GM12878 (cell line): ENCODE measurements around the gene MPP7. TPM values are rescaled to one million over a fixed set of nuclear protein-coding genes. Genes with fewer than 3 reads are reported as not detected.

ENCODE experiments used
- ATAC-seq: fragments of 200-7000 bp; cut with Tn5 transposase; 3 replicates; pipeline ENCODE4 v1.9.1; 2020; ENCODE audit warnings: mild to moderate bottlenecking, moderate library complexity
- BruUV-seq: library from RNA; stranded (reverse); fragments of 400-500 nt; replicated peaks from 2 replicates; lab custom pipeline; 2021; lab: Mats Ljungman, UMichigan
- CTCF ChIA-PET: fragments of 300-600 bp; sonication (Branson Sonifier 250); formaldehyde crosslinking; extraction: SDS; loops from one replicate; lab custom pipeline; 2021; ENCODE audit warnings: inconsistent platforms; lab: Yijun Ruan, JAX
- POLR2A ChIA-PET: fragments of 350-600 bp; formaldehyde crosslinking; extraction: SDS; loops from one replicate; lab custom pipeline; 2021; ENCODE audit warnings: inconsistent platforms; lab: Charles Lee
- RAD21 ChIA-PET: fragments of 300-600 bp; sonication (Branson Sonifier 250); formaldehyde crosslinking; loops from one replicate; lab custom pipeline; 2023; ENCODE audit warnings: antibody characterized with exemption; ENCODE audit not compliant: unreplicated experiment; lab: Charles Lee
- SMC1A ChIA-PET: fragments of 300-600 bp; sonication (Branson Sonifier 250); formaldehyde crosslinking; loops from one replicate; lab custom pipeline; 2023; ENCODE audit not compliant: unreplicated experiment, uncharacterized antibody; lab: Charles Lee
- DNase-seq: peaks from one replicate; pipeline ENCODE4 v3.0.0-alpha.2; 2011; ENCODE audit warnings: low read depth, low spot score
- FAIRE-seq: peaks from 3 replicates; lab custom pipeline; 2011; peaks lifted over from hg19 to GRCh38; lab: Jason Lieb, UNC
- H2AFZ ChIP-seq: 2 replicates; pipeline ENCODE4 v1.6.0; 2011; ENCODE audit warnings: low read depth, low read length, control low read depth; ENCODE audit not compliant: control insufficient read depth
- H3K27ac ChIP-seq: 2 replicates; pipeline ENCODE4 v1.5.1; 2011; ENCODE audit warnings: control low read depth; ENCODE audit not compliant: control insufficient read depth, insufficient read depth
- H3K27me3 ChIP-seq, 2 experiments: replicated peaks in 1 of 2; 2 replicates each; pipeline versions ENCODE4 v1.6.0 to v1.6.1; 2011; ENCODE audit warnings: low read length in 1 of 2; ENCODE audit not compliant: control insufficient read depth in 2 of 2, insufficient read depth in 2 of 2
- H3K36me3 ChIP-seq, 2 experiments: 2 replicates each; pipeline ENCODE4 v1.5.1; 2011; ENCODE audit warnings: low read length in 1 of 2; ENCODE audit not compliant: control insufficient read depth in 2 of 2, insufficient read depth in 2 of 2
- H3K4me1 ChIP-seq: 2 replicates; pipeline ENCODE4 v1.6.1; 2011; ENCODE audit warnings: mild to moderate bottlenecking, low read length, moderate library complexity, mixed read lengths; ENCODE audit not compliant: control insufficient read depth, insufficient read depth
- H3K4me2 ChIP-seq: 2 replicates; pipeline ENCODE4 v1.6.0; 2011; ENCODE audit warnings: control low read depth; ENCODE audit not compliant: control insufficient read depth, insufficient read depth
- H3K4me3 ChIP-seq: fragments of 200-600 bp; sonication (generic); 2 replicates; pipeline ENCODE4 v1.5.1; 2016
- H3K79me2 ChIP-seq: 2 replicates; pipeline ENCODE4 v1.6.0; 2011; ENCODE audit warnings: low read length; ENCODE audit not compliant: control insufficient read depth, insufficient read depth
- H3K9ac ChIP-seq: 2 replicates; pipeline ENCODE4 v1.8.0; 2011; ENCODE audit warnings: low read length, control low read depth, mixed read lengths; ENCODE audit not compliant: control insufficient read depth, insufficient read depth
- H3K9me3 ChIP-seq: replicated peaks from 3 replicates; pipeline ENCODE4 v1.5.1; 2011; ENCODE audit warnings: mild to moderate bottlenecking, low read length; ENCODE audit not compliant: control insufficient read depth, insufficient read depth
- H4K20me1 ChIP-seq: 2 replicates; pipeline ENCODE4 v1.6.0; 2011; ENCODE audit not compliant: control insufficient read depth, insufficient read depth
- CREM ChIP-seq: IDR thresholded peaks from 2 replicates; pipeline ENCODE4 v1.6.1; 2014; ENCODE audit warnings: antibody characterized with exemption, low read depth
- HDAC6 ChIP-seq: fragments of 200-600 bp; sonication (generic); IDR thresholded peaks from one replicate; pipeline ENCODE4 v1.8.0; 2017; ENCODE audit warnings: antibody characterized with exemption; ENCODE audit not compliant: unreplicated experiment
- IRF3 ChIP-seq: fragments of 450-650 bp; IDR thresholded peaks from 2 replicates; pipeline ENCODE4 v1.6.1; 2014; ENCODE audit warnings: mild to moderate bottlenecking
- MXI1 ChIP-seq: fragments of 150-350 bp; IDR thresholded peaks from 2 replicates; pipeline ENCODE4 v1.6.1; 2011; ENCODE audit warnings: low read depth, mild to moderate bottlenecking, inconsistent platforms, low read length, improper control_type of control experiment
- NR2C1 ChIP-seq: fragments of 450-650 bp; IDR thresholded peaks from 2 replicates; pipeline ENCODE4 v1.6.1; 2017; ENCODE audit warnings: antibody characterized with exemption, mild to moderate bottlenecking, moderate library complexity
- RBBP5 ChIP-seq: fragments of 200-600 bp; sonication (generic); conservative IDR thresholded peaks from 2 replicates; pipeline ENCODE4 v1.6.1; 2016
- SMAD5 ChIP-seq: IDR thresholded peaks from 2 replicates; pipeline ENCODE4 v1.6.1; 2016; ENCODE audit warnings: antibody characterized with exemption, low read depth
- SMARCA5 ChIP-seq: fragments of 450-650 bp; IDR thresholded peaks from 2 replicates; pipeline ENCODE4 v1.6.1; 2017; ENCODE audit warnings: mild to moderate bottlenecking
- SRF ChIP-seq, 2 experiments: IDR thresholded peaks; 2 replicates each; pipeline ENCODE4 v1.6.1; 2011; ENCODE audit warnings: low read depth in 2 of 2, low read length in 2 of 2, mild to moderate bottlenecking in 1 of 2, moderate library complexity in 1 of 2
- STAT1 ChIP-seq: fragments of 450-650 bp; conservative IDR thresholded peaks from 2 replicates; pipeline ENCODE4 v1.6.1; 2014; ENCODE audit warnings: antibody characterized with exemption, mild to moderate bottlenecking
- TCF3 ChIP-seq: IDR thresholded peaks from 2 replicates; pipeline ENCODE4 v1.6.1; 2012; ENCODE audit warnings: low read depth, mild to moderate bottlenecking, low read length, borderline replicate concordance; ENCODE audit not compliant: insufficient read depth
- YBX1 ChIP-seq: fragments of 450-650 bp; IDR thresholded peaks from 2 replicates; pipeline ENCODE4 v1.6.1; 2016; ENCODE audit warnings: antibody characterized with exemption
- ZBTB11 ChIP-seq: fragments of 450-650 bp; formaldehyde crosslinking; IDR thresholded peaks from 2 replicates; pipeline ENCODE4 v1.5.0; 2022; ENCODE audit warnings: mild to moderate bottlenecking, missing genetic modification characterization
- ZNF24 ChIP-seq: fragments of 450-650 bp; IDR thresholded peaks from 2 replicates; pipeline ENCODE4 v1.6.1; 2017; ENCODE audit warnings: antibody characterized with exemption, mild to moderate bottlenecking
- WGBS: methylation state at CpG from one replicate; pipeline ENCODE4 v1.1.6; 2016; ENCODE audit warnings: low lambda C conversion rate; ENCODE audit not compliant: insufficient replicate concordance, insufficient coverage; ENCODE audit errors: missing lambda C conversion rate; 5-methylcytosine and 5-hydroxymethylcytosine counted together
- in situ Hi-C: fragments of 300-500 bp; cut with MboI; formaldehyde crosslinking; loops from 9 replicates; pipeline ENCODE4 v1.14.3; 2018; ENCODE audit warnings: mixed read lengths
- intact Hi-C: fragments of 100-400 bp; cut with micrococcal nuclease; formaldehyde crosslinking; loops from one replicate; pipeline ENCODE4 v1.14.2; 2022; ENCODE audit not compliant: unreplicated experiment
- polyA plus RNA-seq, 11 experiments: library from polyadenylated mRNA; depleted of rRNA in 4 of 11; unstranded in 6 of 11; stranded (reverse) in 5 of 11; fragments of >200 nt; fragmentation: Nextera tagmentation in 4 of 11; fragmentation: Illumina TruSeq in 1 of 11; extraction: Ambion mirVana in 4 of 11; extraction: Trizol in 1 of 11; gene quantifications; 1 replicate in 1 of 11; 2 replicates in 10 of 11; pipeline versions ENCODE4 v1.2.1 to v1.2.3, GENCODE V29; 2011 to 2016; ENCODE audit warnings: inconsistent platforms in 2 of 11, missing spikeins in 2 of 11, low read depth in 1 of 11
- total RNA-seq, 4 experiments: library from RNA; depleted of rRNA in 3 of 4; stranded (reverse); fragments of >200 nt in 3 of 4; fragmentation: Illumina TruSeq in 1 of 4; extraction: Trizol in 1 of 4; gene quantifications; 2 replicates each; pipeline versions ENCODE4 v1.2.1 to v1.2.3, GENCODE V29; 2013 to 2021

The MPP7 gene
- total and polyA plus RNA-seq, 10 of the 15 experiments (the other 5 are each of a cell fraction or from before 2014, with no cell fraction given), result 0.01 to 0.15 (median 0.05) TPM; not detected in 2

GRCh38 chr10:28343987-28344895 is 41.4 kb upstream of the MPP7 start:
- Histone ChIP-seq H2AFZ (no peak overlapping the region), H3K4me2 (no peak overlapping the region), H3K9me3 (no peaks in the 10 kb centered on the region; the same call in 2 of the 3 replicates), H4K20me1 (no peaks in the 10 kb centered on the region), H3K4me3 (no peak overlapping the region), H3K79me2 (no peaks in the 10 kb centered on the region), H3K36me3 (no peaks in the 10 kb centered on the region), H3K9ac (no peak overlapping the region), H3K27ac (no peak overlapping the region), H3K27me3 (no peaks in the 10 kb centered on the region), H3K4me1 (no peaks in the 10 kb centered on the region)
- no peak for ATAC-seq
- ChIA-PET RAD21 (interaction anchor here (1.0 kb wide), 1 partner anchor 103 kb away, joined by 3 read pairs; no protein-coding TSS in a partner anchor), POLR2A (no interaction called here), SMC1A (no interaction called here), CTCF (no interaction called here)
- intact Hi-C loops (no loop called here), in situ Hi-C loops (no loop called here)
- no peak for DNase-seq
- no peak for FAIRE-seq
- WGBS, result 34% methylated on average over 6 of the region's 6 CpGs
- BruUV-seq, result no TSS peak
- TF ChIP-seq YBX1, result no peak
- TF ChIP-seq MXI1, result no peak
- no peak for TF ChIP-seq CREM
- TF ChIP-seq ZBTB11 (CRISPR knock-in tag), result no peak
- no peak for TF ChIP-seq NR2C1
- no peak for TF ChIP-seq TCF3
- TF ChIP-seq SRF (IDR thresholded peaks at IDR 0.05; ENCODE audit: low read depth in 2 of 2, low read length in 2 of 2), result no peak
- no peak for TF ChIP-seq HDAC6
- no peak for TF ChIP-seq SMAD5
- TF ChIP-seq SMARCA5, result no peak
- no peak for TF ChIP-seq STAT1
- no peak for TF ChIP-seq ZNF24
- TF ChIP-seq IRF3, result no peak
- no peak for TF ChIP-seq RBBP5
